Measurements from ENCODE around the gene RADIL. TPM values are rescaled to one million over a fixed set of nuclear protein-coding genes. Genes with fewer than 3 reads are reported as not detected.

Gene RADIL
- total and polyA plus RNA-seq, 2 donors (not counting 1 experiment from before 2014, with no cell fraction given), result not detected

- intact Hi-C loops (cut with micrococcal nuclease), result no loop called here
- WGBS (ENCODE audit: insufficient coverage), result 70% methylated on average over 22 of the region's 22 CpGs
- Histone ChIP-seq H2AFZ (ENCODE audit: insufficient read depth, low read depth, low read length, poor library complexity, severe bottlenecking) (no peak overlapping the region), H3K27ac (ENCODE audit: low read length in 2 of 2) (no peak overlapping the region), H4K20me1 (ENCODE audit: control insufficient read depth, insufficient read depth, low read length, poor library complexity, severe bottlenecking) (no peaks in the 10 kb centered on the region), H3K4me2 (replicated peaks; ENCODE audit: low read depth, low read length, poor library complexity, severe bottlenecking) (no peak overlapping the region), H3K27me3 (replicated peaks in 1 of 4; ENCODE audit: control extremely low read depth in 1 of 4, control insufficient read depth in 3 of 4, insufficient read depth in 4 of 4, low read length in 3 of 4) (no peaks in the 10 kb centered on the region), H3K4me1 (ENCODE audit: control insufficient read depth in 2 of 2, insufficient read depth in 2 of 2, low read length in 2 of 2) (no peaks in the 10 kb centered on the region), H3K4me3 (ENCODE audit: control extremely low read depth in 1 of 5, extremely low read depth in 1 of 5, insufficient read depth in 1 of 5, low read depth in 2 of 5, low read length in 4 of 5) (no peak overlapping the region), H3K79me2 (ENCODE audit: control insufficient read depth, insufficient read depth, low read length) (no peaks in the 10 kb centered on the region), H3K36me3 (replicated peaks in 1 of 2; ENCODE audit: control extremely low read depth in 1 of 2, control insufficient read depth in 1 of 2, extremely low read depth in 1 of 2, insufficient read depth in 2 of 2, low read length in 1 of 2) (no peaks in the 10 kb centered on the region), H3K9me3 (ENCODE audit: control extremely low read depth in 1 of 3, control insufficient read depth in 2 of 3, insufficient read depth in 1 of 3, low read length in 2 of 3) (no peaks in the 10 kb centered on the region), H3K9ac (ENCODE audit: low read length) (no peak overlapping the region)
- no peaks in the 10 kb centered on the region for H3K4me1 Mint-ChIP-seq
- no peak overlapping the region for H3K27ac Mint-ChIP-seq
- ChIA-PET POLR2A (no interaction called here), CTCF (no interaction called here)
- DNase-seq (no peak), ATAC-seq (ENCODE audit: low read depth) (no peak)
- no peaks in the 10 kb centered on the region for H3K9me3 Mint-ChIP-seq (ENCODE audit: insufficient read depth)
- H3K4me3 Mint-ChIP-seq, result no peak overlapping the region
- H3K27me3 Mint-ChIP-seq, result no peaks in the 10 kb centered on the region
- no peak for TF ChIP-seq EZH2 (IDR thresholded peaks at IDR 0.05; ENCODE audit: borderline replicate concordance, insufficient read depth, low read depth, low read length, poor library complexity, severe bottlenecking)
- TF ChIP-seq CTCF (IDR thresholded peaks at IDR 0.05), result no peak
These were observed 46.3 kb downstream of the RADIL start for GRCh38 chr7:4837041-4837802.

GRCh38 chr7:4836206-4836661, 47.3 kb downstream of the RADIL start:
- H3K4me1 ChIP-seq (ENCODE audit: control insufficient read depth in 2 of 2, insufficient read depth in 2 of 2, low read length in 2 of 2), result no peaks in the 10 kb centered on the region
- TF ChIP-seq CTCF (IDR thresholded peaks at IDR 0.05) (no peak), EZH2 (IDR thresholded peaks at IDR 0.05; ENCODE audit: borderline replicate concordance, insufficient read depth, low read depth, low read length, poor library complexity, severe bottlenecking) (no peak)
- H3K79me2 ChIP-seq (ENCODE audit: control insufficient read depth, insufficient read depth, low read length), result no peaks in the 10 kb centered on the region
- whole genome bisulfite sequencing (ENCODE audit: insufficient coverage), result 96% methylated on average over 30 of the region's 30 CpGs
- H3K9ac ChIP-seq (ENCODE audit: low read length), result no peak overlapping the region
- Mint-ChIP-seq H3K27ac (no peak overlapping the region), H3K9me3 (ENCODE audit: insufficient read depth) (no peaks in the 10 kb centered on the region), H3K27me3 (no peaks in the 10 kb centered on the region), H3K4me1 (no peaks in the 10 kb centered on the region), H3K4me3 (no peak overlapping the region)
- no peak for DNase-seq
- H3K4me3 ChIP-seq (ENCODE audit: control extremely low read depth in 1 of 5, extremely low read depth in 1 of 5, insufficient read depth in 1 of 5, low read depth in 2 of 5, low read length in 4 of 5), result no peak overlapping the region
- CTCF ChIA-PET, result no interaction called here
- intact Hi-C loops (cut with micrococcal nuclease), result no loop called here
- H4K20me1 ChIP-seq (ENCODE audit: control insufficient read depth, insufficient read depth, low read length, poor library complexity, severe bottlenecking), result no peaks in the 10 kb centered on the region
- no peak overlapping the region for H2AFZ ChIP-seq (ENCODE audit: insufficient read depth, low read depth, low read length, poor library complexity, severe bottlenecking)
- no peaks in the 10 kb centered on the region for H3K27me3 ChIP-seq (replicated peaks in 1 of 4; ENCODE audit: control extremely low read depth in 1 of 4, control insufficient read depth in 3 of 4, insufficient read depth in 4 of 4, low read length in 3 of 4)
- ATAC-seq (ENCODE audit: low read depth), result no peak
- H3K36me3 ChIP-seq (replicated peaks in 1 of 2; ENCODE audit: control extremely low read depth in 1 of 2, control insufficient read depth in 1 of 2, extremely low read depth in 1 of 2, insufficient read depth in 2 of 2, low read length in 1 of 2), result no peaks in the 10 kb centered on the region
- H3K9me3 ChIP-seq (ENCODE audit: control extremely low read depth in 1 of 3, control insufficient read depth in 2 of 3, insufficient read depth in 1 of 3, low read length in 2 of 3), result no peaks in the 10 kb centered on the region
- H3K4me2 ChIP-seq (replicated peaks; ENCODE audit: low read depth, low read length, poor library complexity, severe bottlenecking), result no peak overlapping the region
- POLR2A ChIA-PET, result no interaction called here
- H3K27ac ChIP-seq (ENCODE audit: low read length in 2 of 2), result no peak overlapping the region
